Astrocyte (in vitro differentiated cells and primary cell): ENCODE results near the gene CCDC187. TPM values are rescaled to one million over a fixed set of nuclear protein-coding genes. Genes with fewer than 3 reads are reported as not detected.

ENCODE experiments used
- DNase-seq: peaks from one replicate; pipeline ENCODE4 v3.0.0-alpha.2; 2010; ENCODE audit warnings: low read depth
- FAIRE-seq: peaks from 2 replicates; lab custom pipeline; 2011; peaks lifted over from hg19 to GRCh38; lab: Jason Lieb, UNC
- H2AFZ ChIP-seq: 2 replicates; pipeline ENCODE4 v1.6.0; 2012; ENCODE audit warnings: low read depth, low read length, inconsistent platforms
- H3K27ac ChIP-seq: 2 replicates; pipeline ENCODE4 v1.5.1; 2011; ENCODE audit warnings: low read depth, low read length, inconsistent platforms
- H3K27me3 ChIP-seq: 2 replicates; pipeline ENCODE4 v1.6.0; 2011; ENCODE audit warnings: low read length, inconsistent platforms; ENCODE audit not compliant: insufficient read depth
- H3K36me3 ChIP-seq: 2 replicates; pipeline ENCODE4 v1.5.1; 2011; ENCODE audit warnings: low read length, inconsistent platforms; ENCODE audit not compliant: insufficient read depth
- H3K4me1 ChIP-seq: 2 replicates; pipeline ENCODE4 v1.5.1; 2011; ENCODE audit warnings: low read length, inconsistent platforms; ENCODE audit not compliant: insufficient read depth
- H3K4me2 ChIP-seq: 2 replicates; pipeline ENCODE4 v1.6.0; 2012; ENCODE audit warnings: low read length, inconsistent platforms
- H3K4me3 ChIP-seq: 2 replicates; pipeline ENCODE4 v1.5.1; 2011; ENCODE audit warnings: low read depth, mild to moderate bottlenecking, low read length, inconsistent platforms; ENCODE audit not compliant: insufficient read depth
- H3K79me2 ChIP-seq: 2 replicates; pipeline ENCODE4 v1.6.0; 2012; ENCODE audit warnings: mild to moderate bottlenecking, low read length, inconsistent platforms; ENCODE audit not compliant: insufficient read depth
- H3K9ac ChIP-seq: 2 replicates; pipeline ENCODE4 v1.6.0; 2012; ENCODE audit warnings: mild to moderate bottlenecking, low read length, inconsistent platforms
- H3K9me3 ChIP-seq: 2 replicates; pipeline ENCODE4 v1.5.1; 2012; ENCODE audit warnings: low read depth, mild to moderate bottlenecking, low read length, inconsistent platforms; ENCODE audit not compliant: insufficient read depth
- H4K20me1 ChIP-seq: 2 replicates; pipeline ENCODE4 v1.6.0; 2012; ENCODE audit warnings: low read length, inconsistent platforms; ENCODE audit not compliant: insufficient read depth
- H3K27ac Mint-ChIP-seq: one replicate; pipeline ENCODE4 v1.8.0; 2021; ENCODE audit warnings: mild to moderate bottlenecking, mixed read lengths; ENCODE audit not compliant: unreplicated experiment
- H3K27me3 Mint-ChIP-seq: one replicate; pipeline ENCODE4 v1.8.0; 2021; ENCODE audit warnings: low read depth, mixed read lengths; ENCODE audit not compliant: unreplicated experiment
- H3K36me3 Mint-ChIP-seq: one replicate; pipeline ENCODE4 v1.8.0; 2021; ENCODE audit warnings: low read depth, mixed read lengths; ENCODE audit not compliant: unreplicated experiment
- H3K4me1 Mint-ChIP-seq: one replicate; pipeline ENCODE4 v1.8.0; 2021; ENCODE audit warnings: low read depth, mixed read lengths; ENCODE audit not compliant: unreplicated experiment
- H3K4me3 Mint-ChIP-seq: one replicate; pipeline ENCODE4 v1.8.0; 2021; ENCODE audit warnings: mild to moderate bottlenecking, moderate library complexity, mixed read lengths; ENCODE audit not compliant: unreplicated experiment
- H3K9me3 Mint-ChIP-seq: one replicate; pipeline ENCODE4 v1.8.0; 2021; ENCODE audit warnings: mild to moderate bottlenecking, mixed read lengths; ENCODE audit not compliant: unreplicated experiment
- CTCF ChIP-seq: IDR thresholded peaks from 2 replicates; pipeline ENCODE4 v1.5.1; 2011; ENCODE audit warnings: low read depth, mild to moderate bottlenecking, inconsistent platforms, low read length, moderate library complexity; ENCODE audit not compliant: insufficient read depth
- EZH2 ChIP-seq: IDR thresholded peaks from 2 replicates; pipeline ENCODE4 v1.6.1; 2012; ENCODE audit warnings: mild to moderate bottlenecking, low read length, inconsistent platforms; ENCODE audit not compliant: insufficient read depth
- total RNA-seq: library from RNA; stranded (reverse); gene quantifications from 2 replicates; pipeline ENCODE4 v1.2.1, GENCODE V29; 2021

The CCDC187 gene
- total RNA-seq, 1 donor from 2014 or later, result 0.09 TPM

DNA sequence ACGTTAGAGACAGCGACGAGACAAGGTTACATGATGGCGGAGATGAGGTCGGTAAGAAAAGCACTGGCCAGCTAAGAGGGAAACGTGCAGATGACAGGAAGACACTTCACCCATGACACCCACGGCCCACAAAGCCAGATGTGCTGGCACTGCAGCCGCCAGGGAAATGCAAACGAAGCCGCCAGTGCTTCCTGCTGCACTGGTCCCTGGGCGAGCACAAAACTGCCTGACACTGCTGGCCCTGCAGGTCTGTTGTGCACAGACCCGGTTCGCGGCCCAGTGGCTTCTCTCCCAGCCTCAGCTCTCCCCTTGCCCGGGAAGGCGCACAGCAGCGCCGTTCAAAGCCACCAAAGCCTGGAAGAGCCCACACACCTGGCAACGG is 78.5 kb downstream of the CCDC187 start:
- no peak overlapping the region for H2AFZ ChIP-seq
- no peak for DNase-seq
- H3K27ac ChIP-seq, result no peak overlapping the region
- H3K36me3 ChIP-seq, result no peaks in the 10 kb centered on the region
- Mint-ChIP-seq H3K4me3 (no peak overlapping the region), H3K4me1 (peaks cover 13% of the 10 kb centered on the region), H3K9me3 (no peaks in the 10 kb centered on the region), H3K27ac (no peak overlapping the region), H3K36me3 (peaks cover 15% of the 10 kb centered on the region), H3K27me3 (no peaks in the 10 kb centered on the region)
- H3K4me3 ChIP-seq, result no peak overlapping the region
- H3K4me2 ChIP-seq, result no peak overlapping the region
- H3K27me3 ChIP-seq, result no peaks in the 10 kb centered on the region
- H3K79me2 ChIP-seq, result peaks cover 19% of the 10 kb centered on the region
- peaks cover 27% of the 10 kb centered on the region for H3K4me1 ChIP-seq
- no peaks in the 10 kb centered on the region for H3K9me3 ChIP-seq
- FAIRE-seq, result no peak
- no peak overlapping the region for H3K9ac ChIP-seq
- H4K20me1 ChIP-seq, result peaks cover 64% of the 10 kb centered on the region
- TF ChIP-seq CTCF (no peak), EZH2 (no peak)

DNA sequence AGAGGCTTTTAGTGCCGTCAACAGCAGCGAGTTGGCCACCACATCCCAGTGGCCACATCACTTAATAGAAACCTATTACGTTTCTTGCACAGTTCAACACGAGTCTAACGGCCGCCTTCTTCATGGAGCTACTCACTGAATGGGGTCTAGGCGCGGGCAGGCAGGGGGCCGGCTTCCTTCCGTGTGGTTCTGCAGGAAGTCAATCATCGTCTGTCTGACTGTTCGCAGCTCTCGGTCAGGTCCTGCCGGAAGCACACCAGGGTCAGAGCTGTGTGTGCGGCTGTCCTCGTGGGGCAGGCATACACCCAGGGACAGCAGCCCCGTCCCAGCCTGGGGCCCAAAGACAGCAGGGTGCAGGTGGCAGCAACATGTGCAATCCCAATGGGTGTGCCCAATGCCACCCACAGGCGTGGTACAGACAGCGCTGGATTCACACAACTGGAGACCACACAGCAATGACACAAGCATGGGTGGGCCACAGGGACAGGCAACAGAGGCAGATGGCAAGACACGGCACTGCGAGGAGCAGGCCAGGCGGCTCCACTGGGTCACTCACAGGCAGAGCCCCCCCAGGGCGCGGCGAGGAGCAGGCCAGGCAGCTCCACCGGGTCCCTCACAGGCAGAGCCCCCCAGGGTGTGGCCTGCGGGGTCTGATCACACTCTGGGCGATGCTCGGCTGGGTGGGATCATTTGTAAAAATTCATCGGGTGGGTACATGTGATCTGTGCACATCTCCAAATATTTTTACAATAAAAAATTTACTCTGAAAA is 79.8 kb downstream of the CCDC187 start:
- no peak overlapping the region for H2AFZ ChIP-seq
- Mint-ChIP-seq H3K9me3 (no peaks in the 10 kb centered on the region), H3K4me3 (no peak overlapping the region), H3K27ac (no peak overlapping the region), H3K36me3 (peaks cover 15% of the 10 kb centered on the region), H3K27me3 (no peaks in the 10 kb centered on the region), H3K4me1 (peaks cover 18% of the 10 kb centered on the region)
- no peak overlapping the region for H3K4me3 ChIP-seq
- DNase-seq (no peak), FAIRE-seq (no peak)
- peaks cover 10% of the 10 kb centered on the region for H3K79me2 ChIP-seq
- no peak overlapping the region for H3K9ac ChIP-seq
- no peak overlapping the region for H3K27ac ChIP-seq
- no peaks in the 10 kb centered on the region for H3K36me3 ChIP-seq
- no peaks in the 10 kb centered on the region for H3K27me3 ChIP-seq
- no peaks in the 10 kb centered on the region for H3K9me3 ChIP-seq
- H4K20me1 ChIP-seq, result peaks cover 68% of the 10 kb centered on the region
- H3K4me2 ChIP-seq, result no peak overlapping the region
- H3K4me1 ChIP-seq, result peaks cover 30% of the 10 kb centered on the region
- TF ChIP-seq EZH2 (no peak), CTCF (no peak)

DNA sequence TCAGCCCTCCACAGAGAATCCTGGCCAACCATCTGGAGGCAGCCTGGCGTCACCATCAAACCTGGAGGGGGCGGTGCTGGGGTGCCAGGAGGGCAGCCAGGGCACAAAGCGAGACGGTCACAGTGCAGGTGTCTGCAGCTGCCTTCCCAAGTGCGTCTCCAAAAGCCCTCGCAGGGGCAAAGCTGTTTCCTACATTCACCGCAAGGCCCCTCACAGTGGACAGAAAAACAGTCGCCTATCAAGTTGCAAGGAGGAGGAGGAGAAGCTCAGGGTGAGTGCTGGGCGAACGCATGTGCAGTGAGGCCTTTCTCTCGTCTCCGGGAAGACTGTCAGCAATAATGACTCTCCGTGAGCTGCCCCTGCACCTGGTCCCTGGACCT is 81.0 kb downstream of the CCDC187 start:
- Histone ChIP-seq H2AFZ (no peak overlapping the region), H3K79me2 (peaks cover 10% of the 10 kb centered on the region), H3K9me3 (no peaks in the 10 kb centered on the region), H3K27ac (no peak overlapping the region), H3K36me3 (no peaks in the 10 kb centered on the region), H3K4me3 (no peak overlapping the region), H3K4me1 (peaks cover 18% of the 10 kb centered on the region), H3K9ac (no peak overlapping the region), H3K4me2 (no peak overlapping the region), H4K20me1 (peaks cover 77% of the 10 kb centered on the region), H3K27me3 (no peaks in the 10 kb centered on the region)
- Mint-ChIP-seq H3K27me3 (no peaks in the 10 kb centered on the region), H3K9me3 (no peaks in the 10 kb centered on the region), H3K4me3 (no peak overlapping the region), H3K27ac (no peak overlapping the region), H3K4me1 (peaks cover 9% of the 10 kb centered on the region), H3K36me3 (peaks cover 15% of the 10 kb centered on the region)
- TF ChIP-seq EZH2 (no peak), CTCF (no peak)
- DNase-seq (no peak), FAIRE-seq (no peak)
